ENCODE measurements around the gene NID1. TPM values are rescaled to one million over a fixed set of nuclear protein-coding genes. Genes with fewer than 3 reads are reported as not detected.

NID1 gene
- total and polyA plus RNA-seq, 4 donors, result 21.2 to 90.1 (median 55.2) TPM

GRCh38 chr1:236067854-236068454 lies 3.1 kb upstream of the NID1 start:
- Histone ChIP-seq H3K27ac (ENCODE audit: low read depth in 1 of 2, low read length in 2 of 2) (peak overlapping the region; percentile 93), H3K9me3 (ENCODE audit: control insufficient read depth in 4 of 4, low read length in 3 of 4) (peaks cover 2 to 5% (median 3%) of the 10 kb centered on the region in 4 donors), H3K4me3 (ENCODE audit: low read depth in 1 of 3, low read length in 3 of 3) (no peak overlapping the region), H3K9ac (ENCODE audit: low read depth in 1 of 2, low read length in 2 of 2) (no peak overlapping the region), H3K4me1 (ENCODE audit: control insufficient read depth in 4 of 4, insufficient read depth in 4 of 4, low read length in 3 of 4) (peaks cover 4 to 19% (median 11%) of the 10 kb centered on the region in 4 donors), H3K27me3 (ENCODE audit: control insufficient read depth in 4 of 4, insufficient read depth in 4 of 4, low read length in 3 of 4) (no peaks in the 10 kb centered on the region), H3K36me3 (ENCODE audit: control insufficient read depth in 4 of 4, insufficient read depth in 3 of 4, low read depth in 1 of 4, low read length in 3 of 4) (no peaks in the 10 kb centered on the region)
- TF ChIP-seq HNF4G (IDR thresholded peaks at IDR 0.05) (no peak), RXRA (IDR thresholded peaks at IDR 0.05) (peak in 1 of 2 donors; percentile 20), JUND (IDR thresholded peaks at IDR 0.05) (peak; percentile 56 to 67), GABPA (IDR thresholded peaks at IDR 0.05 in 1 of 2, conservative IDR thresholded peaks at IDR 0.05 in 1 of 2) (no peak), TAF1 (conservative IDR thresholded peaks at IDR 0.05) (no peak), RAD21 (IDR thresholded peaks at IDR 0.05) (peak; percentile 16 to 21), MAX (IDR thresholded peaks at IDR 0.05) (no peak), NR2F2 (IDR thresholded peaks at IDR 0.05) (peak; percentile 34), FOXA1 (IDR thresholded peaks at IDR 0.05) (no peak), SP1 (IDR thresholded peaks at IDR 0.05) (peak; percentile 64), EGR1 (IDR thresholded peaks at IDR 0.05; ENCODE audit: low read depth in 2 of 2) (no peak), CTCF (IDR thresholded peaks at IDR 0.05; ENCODE audit: low read depth, low read length, missing input control) (no peak), ATF3 (IDR thresholded peaks at IDR 0.05) (no peak), REST (IDR thresholded peaks at IDR 0.05) (no peak), YY1 (IDR thresholded peaks at IDR 0.05) (peak; percentile 32), FOXA2 (IDR thresholded peaks at IDR 0.05) (no peak), ZBTB33 (IDR thresholded peaks at IDR 0.05) (no peak), HNF4A (conservative IDR thresholded peaks at IDR 0.05) (no peak)
- no peak for DNase-seq (ENCODE audit: low spot score)
- 55% methylated on average over 12 of the region's 12 CpGs for WGBS
